Endodermal cell (in vitro differentiated cells): ENCODE data around the gene PVALB. TPM values are rescaled to one million over a fixed set of nuclear protein-coding genes. Genes with fewer than 3 reads are reported as not detected.

ENCODE experiments used
- DNase-seq: peaks from one replicate; pipeline ENCODE4 v3.0.0-alpha.2; 2017
- H3K27ac ChIP-seq: 2 replicates; pipeline ENCODE4 v1.5.1; 2013; ENCODE audit warnings: mild to moderate bottlenecking, low read depth, low read length, moderate library complexity
- H3K27me3 ChIP-seq: 2 replicates; pipeline ENCODE4 v1.6.1; 2013; ENCODE audit warnings: mild to moderate bottlenecking, low read length, moderate library complexity; ENCODE audit not compliant: insufficient read depth, control insufficient read depth, poor library complexity, severe bottlenecking
- H3K36me3 ChIP-seq: 2 replicates; pipeline ENCODE4 v1.7.0; 2013; ENCODE audit warnings: mild to moderate bottlenecking, low read length, moderate library complexity; ENCODE audit not compliant: control insufficient read depth, insufficient read depth
- H3K4me1 ChIP-seq: one replicate; pipeline ENCODE4 v1.7.0; 2013; ENCODE audit warnings: low read length; ENCODE audit not compliant: control insufficient read depth, insufficient read depth
- H3K4me3 ChIP-seq: 2 replicates; pipeline ENCODE4 v1.5.1; 2013; ENCODE audit warnings: mild to moderate bottlenecking, low read length, moderate library complexity
- H3K9ac ChIP-seq: 2 replicates; pipeline ENCODE4 v1.6.1; 2013; ENCODE audit warnings: mild to moderate bottlenecking, low read length, moderate library complexity; ENCODE audit not compliant: poor library complexity, severe bottlenecking; ENCODE audit errors: extremely low read depth
- H3K9me3 ChIP-seq: 2 replicates; pipeline ENCODE4 v1.6.1; 2013; ENCODE audit warnings: mild to moderate bottlenecking, low read length, moderate library complexity; ENCODE audit not compliant: control insufficient read depth
- H3K27ac Mint-ChIP-seq: 2 replicates; pipeline ENCODE4 v1.8.0; 2020; ENCODE audit warnings: mixed read lengths
- H3K27me3 Mint-ChIP-seq: 2 replicates; pipeline ENCODE4 v1.8.0; 2021; ENCODE audit warnings: mild to moderate bottlenecking, mixed read lengths; ENCODE audit not compliant: insufficient read depth
- H3K36me3 Mint-ChIP-seq: 2 replicates; pipeline ENCODE4 v1.8.0; 2020; ENCODE audit warnings: low read depth, mixed read lengths
- H3K4me1 Mint-ChIP-seq: 2 replicates; pipeline ENCODE4 v1.8.0; 2020; ENCODE audit warnings: mixed read lengths
- H3K4me3 Mint-ChIP-seq: 2 replicates; pipeline ENCODE4 v1.8.0; 2020; ENCODE audit warnings: mild to moderate bottlenecking, moderate library complexity, mixed read lengths
- H3K9me3 Mint-ChIP-seq: 2 replicates; pipeline ENCODE4 v1.8.0; 2020; ENCODE audit warnings: mild to moderate bottlenecking, mixed read lengths
- WGBS, 2 experiments: methylation state at CpG; one replicate each; pipeline versions ENCODE4 v1.1.5 to v1.1.7; 2013; ENCODE audit warnings: missing lambda C conversion rate in 2 of 2, mixed read lengths in 1 of 2; ENCODE audit not compliant: insufficient coverage in 1 of 2, insufficient read length in 1 of 2; 5-methylcytosine and 5-hydroxymethylcytosine counted together
- total RNA-seq, 2 donors: library from RNA; stranded (reverse); fragmentation: NEBNext Ultra II Directional in 1 of 2; extraction: Animal tissue kit (Norgen Biotek cat#: 25700) in 1 of 2; gene quantifications; 2 replicates in 1 of 2; 3 replicates in 1 of 2; pipeline ENCODE4 v1.2.1, GENCODE V29; 2021
- TF ChIP-seq, protein P1 (sequence below): fragments of 200-600 bp; sonication (generic); conservative IDR thresholded peaks from 2 replicates; pipeline ENCODE4 v1.5.0; 2021; ENCODE audit warnings: antibody characterized with exemption, mild to moderate bottlenecking

The PVALB gene
- total RNA-seq, 2 donors from 2014 or later: not detected

DNA sequence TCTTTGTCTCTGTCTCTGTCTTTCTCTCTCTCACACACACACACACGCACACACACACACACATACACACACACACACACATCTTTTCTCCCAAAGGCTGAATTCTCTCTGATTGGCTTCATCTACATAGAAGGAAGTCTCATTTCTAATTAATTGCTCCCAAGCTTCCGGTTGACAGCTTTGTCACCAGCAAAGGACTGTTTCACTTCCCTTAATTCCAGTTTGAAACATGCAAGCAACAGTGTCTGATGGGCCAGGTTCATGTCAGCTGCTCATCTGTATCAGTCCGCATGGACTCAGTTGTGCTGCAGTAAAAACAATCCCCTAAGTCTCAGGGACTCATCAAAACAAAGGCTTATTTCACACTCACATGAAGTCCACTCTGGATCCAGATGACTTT is 16.2 kb upstream of the PVALB start:
- Mint-ChIP-seq H3K9me3 (peaks cover 4% of the 10 kb centered on the region), H3K4me1 (no peaks in the 10 kb centered on the region), H3K4me3 (no peak overlapping the region), H3K27me3 (no peaks in the 10 kb centered on the region), H3K36me3 (no peaks in the 10 kb centered on the region), H3K27ac (no peak overlapping the region)
- Histone ChIP-seq H3K36me3 (no peaks in the 10 kb centered on the region), H3K27ac (no peak overlapping the region), H3K9me3 (peaks cover 12% of the 10 kb centered on the region), H3K4me3 (no peak overlapping the region), H3K4me1 (no peaks in the 10 kb centered on the region), H3K27me3 (peaks cover 5% of the 10 kb centered on the region), H3K9ac (no peak overlapping the region)
- WGBS, 2 experiments: 87 to 93% methylated on average over 3 of the region's 3 CpGs
- no peak for DNase-seq
- TF ChIP-seq, protein P1, sequence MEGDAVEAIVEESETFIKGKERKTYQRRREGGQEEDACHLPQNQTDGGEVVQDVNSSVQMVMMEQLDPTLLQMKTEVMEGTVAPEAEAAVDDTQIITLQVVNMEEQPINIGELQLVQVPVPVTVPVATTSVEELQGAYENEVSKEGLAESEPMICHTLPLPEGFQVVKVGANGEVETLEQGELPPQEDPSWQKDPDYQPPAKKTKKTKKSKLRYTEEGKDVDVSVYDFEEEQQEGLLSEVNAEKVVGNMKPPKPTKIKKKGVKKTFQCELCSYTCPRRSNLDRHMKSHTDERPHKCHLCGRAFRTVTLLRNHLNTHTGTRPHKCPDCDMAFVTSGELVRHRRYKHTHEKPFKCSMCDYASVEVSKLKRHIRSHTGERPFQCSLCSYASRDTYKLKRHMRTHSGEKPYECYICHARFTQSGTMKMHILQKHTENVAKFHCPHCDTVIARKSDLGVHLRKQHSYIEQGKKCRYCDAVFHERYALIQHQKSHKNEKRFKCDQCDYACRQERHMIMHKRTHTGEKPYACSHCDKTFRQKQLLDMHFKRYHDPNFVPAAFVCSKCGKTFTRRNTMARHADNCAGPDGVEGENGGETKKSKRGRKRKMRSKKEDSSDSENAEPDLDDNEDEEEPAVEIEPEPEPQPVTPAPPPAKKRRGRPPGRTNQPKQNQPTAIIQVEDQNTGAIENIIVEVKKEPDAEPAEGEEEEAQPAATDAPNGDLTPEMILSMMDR: no peak

DNA sequence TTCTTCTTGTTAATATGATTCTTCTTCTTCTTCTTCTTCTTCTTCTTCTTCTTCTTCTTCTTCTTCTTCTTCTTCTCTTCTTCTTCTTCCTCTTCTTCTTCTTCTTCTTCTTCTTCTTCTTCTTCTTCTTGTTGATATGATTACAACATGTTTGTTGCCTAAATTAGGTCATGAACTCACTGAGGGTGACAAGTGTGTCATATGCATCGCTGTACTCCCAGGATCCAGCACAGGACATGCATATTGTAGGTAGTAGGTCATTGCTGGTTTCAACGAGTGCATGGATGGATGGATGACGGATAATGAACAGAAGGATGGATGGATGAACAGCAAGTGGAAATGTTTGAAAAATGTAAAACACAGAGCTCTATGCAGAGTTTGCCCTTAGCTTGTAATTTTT is 14.9 kb upstream of the PVALB start:
- H3K27ac Mint-ChIP-seq: no peak overlapping the region
- TF ChIP-seq, protein P1: no peak
- WGBS, 2 experiments: 86 to 89% methylated on average over 1 to 3 of the region's 3 CpGs

DNA sequence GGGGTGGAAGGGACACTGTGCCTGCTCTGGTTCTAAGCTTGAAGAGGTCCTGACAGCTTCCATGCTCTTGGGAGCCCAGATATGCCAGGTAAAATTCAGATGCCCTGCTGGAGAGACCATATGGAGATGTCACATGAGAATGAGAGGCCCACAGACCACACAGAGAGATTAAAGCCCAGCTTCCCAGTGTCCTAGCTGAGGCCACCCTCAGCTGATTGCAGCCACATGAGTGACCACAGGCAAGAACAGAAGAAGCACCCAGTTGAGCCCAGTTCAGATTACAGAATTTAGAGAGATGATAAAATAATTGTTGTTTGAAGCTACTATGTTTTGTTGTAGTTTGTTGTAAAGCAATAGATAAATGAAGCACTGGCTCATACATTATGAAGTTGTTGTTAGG is 14.4 kb upstream of the PVALB start:
- no peaks in the 10 kb centered on the region for H3K9me3 ChIP-seq
- no peak overlapping the region for H3K9ac ChIP-seq

More for the DNA sequence above, 14.9 kb upstream of the PVALB start:
- peaks cover 5% of the 10 kb centered on the region for H3K27me3 ChIP-seq
- Mint-ChIP-seq H3K36me3 (no peaks in the 10 kb centered on the region), H3K4me3 (no peak overlapping the region), H3K27me3 (no peaks in the 10 kb centered on the region), H3K4me1 (no peaks in the 10 kb centered on the region), H3K9me3 (no peaks in the 10 kb centered on the region)
- H3K4me1 ChIP-seq: no peaks in the 10 kb centered on the region
- no peaks in the 10 kb centered on the region for H3K36me3 ChIP-seq
- H3K9me3 ChIP-seq: no peaks in the 10 kb centered on the region
- no peak for DNase-seq
- H3K9ac ChIP-seq: no peak overlapping the region
- H3K4me3 ChIP-seq: no peak overlapping the region
- no peak overlapping the region for H3K27ac ChIP-seq

More for the DNA sequence above, 14.4 kb upstream of the PVALB start:
- no peaks in the 10 kb centered on the region for H3K36me3 ChIP-seq
- H3K27me3 ChIP-seq: peaks cover 5% of the 10 kb centered on the region
- Mint-ChIP-seq H3K4me3 (no peak overlapping the region), H3K36me3 (no peaks in the 10 kb centered on the region), H3K9me3 (no peaks in the 10 kb centered on the region), H3K4me1 (no peaks in the 10 kb centered on the region), H3K27me3 (no peaks in the 10 kb centered on the region), H3K27ac (no peak overlapping the region)
- H3K4me3 ChIP-seq: no peak overlapping the region
- no peaks in the 10 kb centered on the region for H3K4me1 ChIP-seq
- DNase-seq: no peak
- TF ChIP-seq, protein P1: no peak
- no peak overlapping the region for H3K27ac ChIP-seq
